DND-41 (cell line): ENCODE measurements around the gene BABAM1.

Experiments used
- ATAC-seq: fragments of 200-7000 bp; cut with Tn5 transposase; 3 replicates; pipeline ENCODE4 v1.9.1; 2021; ENCODE audit warnings: low read depth; ENCODE audit not compliant: insufficient read depth
- DNase-seq: peaks from one replicate; pipeline ENCODE4 v3.0.0-alpha.2; 2020
- H2AFZ ChIP-seq: 2 replicates; pipeline ENCODE4 v1.6.0; 2012; ENCODE audit warnings: low read depth, low read length
- H3K27ac ChIP-seq: 2 replicates; pipeline ENCODE4 v1.5.1; 2012; ENCODE audit warnings: low read length, inconsistent platforms
- H3K27me3 ChIP-seq: fragments of 200-600 bp; sonication (generic); 2 replicates; pipeline ENCODE4 v1.6.0; 2012; ENCODE audit warnings: low read length, mild to moderate bottlenecking, inconsistent platforms; ENCODE audit not compliant: insufficient read depth, poor library complexity
- H3K36me3 ChIP-seq: 2 replicates; pipeline ENCODE4 v1.5.1; 2012; ENCODE audit warnings: low read length, inconsistent platforms; ENCODE audit not compliant: insufficient read depth
- H3K4me1 ChIP-seq: 2 replicates; pipeline ENCODE4 v1.5.1; 2012; ENCODE audit warnings: mild to moderate bottlenecking, low read length; ENCODE audit not compliant: insufficient read depth
- H3K4me2 ChIP-seq: 2 replicates; pipeline ENCODE4 v1.6.0; 2012; ENCODE audit warnings: mild to moderate bottlenecking, moderate library complexity, low read length, inconsistent platforms; ENCODE audit not compliant: insufficient read depth
- H3K4me3 ChIP-seq, 2 experiments: fragments of 200-600 bp in 1 of 2; shearing (Covaris generic) in 1 of 2; 2 replicates each; pipeline ENCODE4 v1.5.1; 2012 to 2016; ENCODE audit warnings: inconsistent platforms in 2 of 2, low read length in 2 of 2, mild to moderate bottlenecking in 2 of 2, low read depth in 1 of 2, moderate library complexity in 1 of 2
- H3K79me2 ChIP-seq: 2 replicates; pipeline ENCODE4 v1.6.0; 2012; ENCODE audit warnings: low read length, inconsistent platforms; ENCODE audit not compliant: insufficient read depth
- H3K9ac ChIP-seq: 2 replicates; pipeline ENCODE4 v1.6.0; 2012; ENCODE audit warnings: low read depth, mild to moderate bottlenecking, inconsistent platforms, low read length, moderate library complexity
- H3K9me3 ChIP-seq: 2 replicates; pipeline ENCODE4 v1.5.1; 2012; ENCODE audit warnings: low read length, moderate library complexity, mild to moderate bottlenecking, inconsistent platforms; ENCODE audit not compliant: insufficient read depth, severe bottlenecking
- H4K20me1 ChIP-seq: 2 replicates; pipeline ENCODE4 v1.6.0; 2012; ENCODE audit warnings: low read length; ENCODE audit not compliant: insufficient read depth
- CTCF ChIP-seq: IDR thresholded peaks from 2 replicates; pipeline ENCODE4 v1.5.1; 2012; ENCODE audit warnings: borderline replicate concordance, low read length, moderate library complexity, mild to moderate bottlenecking; ENCODE audit not compliant: poor library complexity, severe bottlenecking; ENCODE audit errors: extremely low read depth
- EZH2 ChIP-seq: IDR thresholded peaks from 3 replicates; pipeline ENCODE4 v1.6.1; 2012; ENCODE audit warnings: borderline replicate concordance, low read depth, mild to moderate bottlenecking, moderate library complexity, low read length, inconsistent platforms; ENCODE audit not compliant: severe bottlenecking

Gene BABAM1

DNA sequence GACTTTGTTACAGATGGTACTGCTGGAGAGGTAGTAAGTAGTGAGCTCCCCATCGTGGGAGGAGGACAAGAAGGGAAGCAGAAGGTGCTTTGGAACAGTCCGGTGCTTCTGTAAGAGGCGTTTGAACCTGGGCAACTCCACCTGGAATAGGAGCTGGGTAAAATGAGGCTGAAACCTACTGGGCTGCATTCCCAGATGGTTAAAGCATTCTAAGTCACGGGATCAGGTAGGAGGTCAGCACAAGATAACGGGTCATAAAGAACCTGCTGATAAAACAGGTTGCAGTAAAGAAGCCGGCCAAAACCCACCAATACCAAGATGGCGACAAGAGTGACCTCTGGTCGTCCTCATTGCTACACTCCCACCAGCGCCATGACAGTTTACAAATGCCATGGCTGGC, 19.5 kb downstream of the BABAM1 start:
- Histone ChIP-seq H2AFZ (no peak overlapping the region), H4K20me1 (peaks cover 3% of the 10 kb centered on the region; the same call in 1 of the 2 replicates), H3K9me3 (no peaks in the 10 kb centered on the region), H3K4me3 (no peak overlapping the region), H3K4me1 (peaks cover 1% of the 10 kb centered on the region), H3K79me2 (no peaks in the 10 kb centered on the region), H3K27me3 (no peaks in the 10 kb centered on the region), H3K27ac (no peak overlapping the region), H3K9ac (no peak overlapping the region), H3K36me3 (no peaks in the 10 kb centered on the region), H3K4me2 (no peak overlapping the region)
- DNase-seq (no peak), ATAC-seq (no peak)
- TF ChIP-seq CTCF = no peak
- TF ChIP-seq EZH2 = no peak

DNA sequence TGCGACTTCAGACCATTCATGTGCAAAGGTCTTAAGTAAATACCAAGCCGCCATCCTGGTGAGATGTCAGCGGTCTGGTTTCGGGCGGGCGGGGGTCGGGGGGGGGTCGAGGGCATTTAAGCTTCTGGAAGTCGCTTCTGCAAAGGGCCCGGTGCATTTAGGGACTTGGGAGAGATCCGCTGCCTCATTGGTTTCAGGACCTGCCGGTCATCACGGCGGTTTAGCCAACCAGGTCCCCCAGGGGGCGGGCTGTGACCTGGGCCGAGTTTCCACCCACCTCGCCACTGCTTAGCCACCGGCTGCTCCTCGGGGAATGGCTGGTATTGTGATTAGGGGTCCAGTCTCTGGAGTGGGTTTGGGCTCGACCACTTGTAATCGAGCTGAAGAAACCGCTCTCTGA, 22.2 kb downstream of the BABAM1 start:
- Histone ChIP-seq H3K27ac (no peak overlapping the region), H2AFZ (no peak overlapping the region), H3K9ac (no peak overlapping the region), H3K9me3 (no peaks in the 10 kb centered on the region), H3K27me3 (no peaks in the 10 kb centered on the region), H3K4me1 (peaks cover 28% of the 10 kb centered on the region), H3K4me2 (no peak overlapping the region), H3K79me2 (peaks cover 9% of the 10 kb centered on the region; the same call in 1 of the 2 replicates), H3K4me3 (no peak overlapping the region), H4K20me1 (no peaks in the 10 kb centered on the region; the same call in 1 of the 2 replicates), H3K36me3 (no peaks in the 10 kb centered on the region)
- DNase-seq (no peak), ATAC-seq (no peak)
- TF ChIP-seq EZH2 (no peak), CTCF (no peak)

DNA sequence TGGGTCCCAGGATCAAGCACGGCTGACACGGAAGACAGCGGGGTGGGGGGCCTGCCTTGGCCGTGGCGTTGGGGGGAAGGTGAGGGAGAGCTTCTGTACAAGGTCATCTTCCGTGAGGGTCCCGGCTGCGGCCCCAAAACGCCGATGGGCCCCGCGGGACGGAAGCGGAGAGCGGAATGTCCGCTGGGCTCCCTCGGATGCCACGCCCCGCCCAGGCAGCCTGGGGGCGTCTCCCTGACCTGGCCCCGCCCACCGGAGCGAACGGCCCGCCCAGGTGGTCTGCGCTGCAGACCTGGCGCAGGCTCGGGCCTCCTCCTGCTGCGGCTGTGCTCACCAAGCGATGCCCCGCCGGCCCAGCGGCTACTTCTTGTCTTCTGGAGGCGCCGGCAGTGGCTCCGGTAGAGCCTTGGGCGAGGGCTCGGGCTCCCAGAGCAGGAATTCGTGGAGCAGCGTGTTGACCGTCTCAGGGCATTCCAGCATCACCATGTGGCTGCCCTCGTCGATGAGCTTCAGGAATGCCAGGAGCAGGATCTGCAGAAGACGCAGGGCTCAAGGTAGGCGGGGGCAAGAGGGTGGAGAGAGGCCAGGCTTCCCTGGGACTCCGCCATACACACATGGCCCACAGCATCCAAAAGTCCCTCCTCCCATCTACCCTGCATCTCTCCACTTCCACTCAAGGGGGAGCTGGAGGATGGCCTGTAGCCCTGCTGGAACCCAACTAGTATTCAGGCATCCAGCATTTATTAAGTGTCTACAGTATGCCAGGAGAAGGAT, 25.2 kb downstream of the BABAM1 start:
- Histone ChIP-seq H3K27ac (peak overlapping the region; percentile 79), H3K4me3 (peak overlapping the region; percentile 39 to 94; a peak in 3 of 4 replicates), H3K27me3 (no peaks in the 10 kb centered on the region), H3K36me3 (0 out of 2 replicates have a peak, but pooled peaks cover 3% of the 10 kb centered on the region), H2AFZ (peak overlapping the region; percentile 99), H3K9ac (peak overlapping the region; percentile 73), H3K79me2 (peaks cover 9% of the 10 kb centered on the region; the same call in 1 of the 2 replicates), H3K4me2 (peak overlapping the region; percentile 99), H4K20me1 (no peaks in the 10 kb centered on the region; the same call in 1 of the 2 replicates), H3K4me1 (peaks cover 28% of the 10 kb centered on the region), H3K9me3 (no peaks in the 10 kb centered on the region)
- DNase-seq = peak; percentile 86
- TF ChIP-seq CTCF = peak; percentile 94
- TF ChIP-seq EZH2 = no peak
- peak; percentile 95 for ATAC-seq
